Measurements from ENCODE around the gene NHEJ1.

The NHEJ1 gene

DNA sequence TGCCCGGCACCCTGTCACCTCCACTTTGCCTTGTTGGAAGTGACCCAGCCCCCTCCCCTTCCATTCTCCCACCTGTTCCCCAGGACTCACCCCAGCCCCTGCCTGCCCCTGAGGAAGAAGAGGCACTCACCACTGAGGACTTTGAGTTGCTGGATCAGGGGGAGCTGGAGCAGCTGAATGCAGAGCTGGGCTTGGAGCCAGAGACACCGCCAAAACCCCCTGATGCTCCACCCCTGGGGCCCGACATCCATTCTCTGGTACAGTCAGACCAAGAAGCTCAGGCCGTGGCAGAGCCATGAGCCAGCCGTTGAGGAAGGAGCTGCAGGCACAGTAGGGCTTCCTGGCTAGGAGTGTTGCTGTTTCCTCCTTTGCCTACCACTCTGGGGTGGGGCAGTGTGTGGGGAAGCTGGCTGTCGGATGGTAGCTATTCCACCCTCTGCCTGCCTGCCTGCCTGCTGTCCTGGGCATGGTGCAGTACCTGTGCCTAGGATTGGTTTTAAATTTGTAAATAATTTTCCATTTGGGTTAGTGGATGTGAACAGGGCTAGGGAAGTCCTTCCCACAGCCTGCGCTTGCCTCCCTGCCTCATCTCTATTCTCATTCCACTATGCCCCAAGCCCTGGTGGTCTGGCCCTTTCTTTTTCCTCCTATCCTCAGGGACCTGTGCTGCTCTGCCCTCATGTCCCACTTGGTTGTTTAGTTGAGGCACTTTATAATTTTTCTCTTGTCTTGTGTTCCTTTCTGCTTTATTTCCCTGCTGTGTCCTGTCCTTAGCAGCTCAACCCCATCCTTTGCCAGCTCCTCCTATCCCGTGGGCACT, 21.9 kb upstream of the NHEJ1 start:
- DNase-seq (ENCODE audit: low spot score): no peak

DNA sequence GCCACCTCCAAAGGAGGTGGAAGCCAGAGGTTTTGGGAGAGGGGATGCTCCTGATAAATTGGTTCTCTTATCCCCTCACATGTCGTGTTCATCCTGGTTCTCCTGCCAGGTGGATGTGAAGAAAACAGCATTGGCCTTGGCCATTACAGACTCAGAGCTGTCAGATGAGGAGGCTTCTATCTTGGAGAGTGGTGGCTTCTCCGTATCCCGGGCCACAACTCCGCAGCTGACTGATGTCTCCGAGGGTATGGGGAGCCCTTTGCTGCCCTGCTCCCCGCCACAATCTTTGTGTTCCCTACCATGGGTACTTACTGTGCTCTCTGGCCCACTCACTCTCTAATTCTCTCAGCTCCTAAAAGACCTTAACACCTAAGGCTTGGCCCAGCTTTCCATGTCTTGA, 20.9 kb upstream of the NHEJ1 start:
- DNase-seq (ENCODE audit: low spot score): no peak

DNA sequence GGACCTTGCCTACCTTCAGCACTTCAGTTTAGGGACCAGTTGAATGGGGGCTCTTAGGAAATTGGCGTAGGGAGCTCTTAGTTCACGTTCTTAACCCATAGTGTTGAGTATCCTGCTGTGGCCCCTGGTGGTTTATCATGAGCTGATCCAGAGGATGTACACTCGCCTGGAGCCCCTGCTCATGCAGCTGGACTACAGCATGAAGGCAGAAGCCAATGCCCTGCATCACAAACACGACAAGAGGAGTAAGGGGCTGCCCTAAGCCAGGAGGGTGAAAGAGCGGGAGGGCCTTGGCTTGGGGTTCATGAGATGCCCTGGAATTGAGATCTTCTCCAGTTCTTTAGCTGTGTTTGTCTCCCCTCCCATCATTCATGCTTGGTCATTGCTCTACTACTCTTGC, 20.3 kb upstream of the NHEJ1 start:
- no peak for DNase-seq (ENCODE audit: low spot score)

DNA sequence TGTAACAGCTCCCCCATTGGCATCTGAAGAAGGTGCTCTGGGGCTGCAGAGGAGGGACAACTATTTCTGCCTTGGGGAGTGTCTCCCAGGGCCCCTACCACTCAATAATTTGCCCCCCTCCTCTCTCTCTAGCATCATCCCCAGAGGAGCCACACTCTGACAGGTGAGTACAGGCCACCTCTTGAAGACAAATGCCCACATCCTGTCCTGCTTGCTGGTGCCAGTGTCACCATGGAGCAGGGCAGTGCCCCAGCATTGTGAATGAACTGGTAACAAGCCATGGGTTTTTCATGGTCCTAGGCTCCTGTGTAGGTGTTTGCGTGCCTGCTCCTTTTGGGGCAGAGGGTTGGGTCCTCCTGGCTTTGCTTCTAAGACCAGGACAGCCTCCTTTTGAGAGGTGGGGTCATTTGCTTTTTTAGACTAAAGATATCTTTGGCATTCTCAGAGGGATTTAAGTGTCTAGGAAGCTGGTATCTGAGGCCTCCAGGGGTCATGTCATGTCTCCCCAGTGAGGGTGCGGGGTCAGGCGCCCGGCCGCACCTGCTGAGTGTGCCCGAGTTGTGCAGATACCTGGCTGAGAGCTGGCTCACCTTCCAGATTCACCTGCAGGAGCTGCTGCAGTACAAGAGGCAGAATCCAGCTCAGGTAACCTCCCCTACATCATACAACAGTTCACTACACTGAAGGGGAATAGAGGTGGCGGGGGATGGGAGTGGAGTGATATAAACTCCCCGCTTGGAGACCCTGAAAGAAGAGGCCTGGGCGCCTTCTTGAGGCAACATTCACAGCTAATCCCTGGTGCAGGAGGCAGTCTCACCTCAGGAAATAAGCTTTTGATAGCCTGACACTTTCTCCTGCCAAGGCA, 19.2 kb upstream of the NHEJ1 start:
- no peak for DNase-seq (ENCODE audit: low spot score)

DNA sequence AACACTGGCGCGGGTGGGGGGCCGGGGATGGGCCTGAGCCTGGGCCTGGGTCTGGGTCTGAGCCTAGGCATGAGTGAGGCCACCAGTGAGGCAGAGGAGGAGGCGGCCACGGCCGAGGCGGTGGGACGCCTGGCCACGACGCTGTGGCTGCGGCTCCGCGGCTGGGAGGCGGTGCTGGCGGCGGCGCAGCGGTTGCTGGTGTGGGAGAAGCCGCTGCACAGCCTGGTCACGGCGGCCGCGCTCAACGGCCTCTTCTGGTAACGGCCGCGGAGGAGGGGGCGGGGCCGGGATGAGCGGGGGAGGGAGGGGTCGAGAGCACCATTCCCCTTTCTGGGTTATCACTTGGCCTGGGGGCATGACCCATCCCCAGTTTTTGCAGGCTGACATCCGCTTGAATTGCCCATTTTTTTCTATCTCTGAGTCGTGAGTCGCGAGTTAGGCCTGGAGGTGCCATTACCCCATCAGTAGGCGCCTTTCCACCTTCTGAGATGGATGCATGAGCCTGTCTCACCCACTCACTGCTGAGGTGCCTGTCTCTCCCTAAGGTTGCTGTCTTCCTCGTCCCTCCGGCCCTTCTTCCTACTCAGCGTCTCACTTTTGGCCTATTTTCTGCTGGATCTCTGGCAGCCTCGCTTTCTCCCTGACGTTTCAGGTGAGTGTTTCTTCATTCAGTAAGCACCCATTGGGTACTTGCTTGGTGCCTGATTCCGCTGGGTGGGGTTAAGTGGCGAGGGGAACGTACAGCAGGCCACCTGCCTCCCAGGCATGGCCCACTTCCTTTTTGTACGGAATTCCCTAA, 18.0 kb upstream of the NHEJ1 start:
- DNase-seq (ENCODE audit: low spot score): peak; percentile 40

DNA sequence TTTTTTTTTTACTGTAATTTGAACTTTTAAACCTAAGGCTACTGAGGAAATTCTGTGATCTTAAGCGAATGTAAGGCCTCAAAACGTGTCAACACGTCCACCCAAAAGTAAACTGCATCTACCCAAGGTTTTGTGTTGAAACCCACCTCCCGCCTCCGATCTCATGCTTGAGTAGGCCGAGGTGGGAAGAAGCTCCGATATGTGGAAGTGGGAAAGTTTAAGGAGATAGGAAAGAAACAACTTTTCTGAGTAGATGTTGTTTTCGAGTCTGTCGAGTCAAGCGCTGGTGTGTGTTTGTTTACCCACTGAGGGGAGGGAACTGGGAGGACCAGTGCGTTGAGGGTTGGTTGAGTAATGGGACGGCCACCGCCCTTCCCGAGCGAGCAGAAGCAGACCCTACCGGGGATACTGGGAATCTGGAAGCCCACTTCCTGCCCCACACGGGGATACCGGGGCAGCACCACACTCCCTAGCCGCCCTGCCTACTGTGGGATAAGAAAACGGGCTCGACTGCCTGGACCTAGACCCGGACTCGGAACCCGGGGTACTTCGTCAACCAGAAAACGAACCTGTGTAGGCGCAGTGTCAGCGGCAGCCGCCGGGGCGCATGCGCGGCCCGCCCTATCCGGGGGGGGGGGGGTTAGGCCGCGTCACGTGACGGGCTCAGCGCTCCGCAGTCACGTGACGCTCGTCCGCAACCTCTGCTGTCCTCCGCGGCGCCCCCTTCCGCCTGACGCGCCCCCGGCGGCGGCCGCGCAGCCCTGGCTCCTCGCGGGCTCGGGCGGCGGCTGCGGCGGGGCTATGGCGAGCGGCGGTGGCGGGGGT, 17.1 kb upstream of the NHEJ1 start, which contains the start of gene RETREG2:
TSS of gene RETREG2 (plus strand) at position 724 of the 825 bp plus-strand sequence. CDS start at position 802, 78 bp downstream.
- DNase-seq (ENCODE audit: low spot score): peak; percentile 97

DNA sequence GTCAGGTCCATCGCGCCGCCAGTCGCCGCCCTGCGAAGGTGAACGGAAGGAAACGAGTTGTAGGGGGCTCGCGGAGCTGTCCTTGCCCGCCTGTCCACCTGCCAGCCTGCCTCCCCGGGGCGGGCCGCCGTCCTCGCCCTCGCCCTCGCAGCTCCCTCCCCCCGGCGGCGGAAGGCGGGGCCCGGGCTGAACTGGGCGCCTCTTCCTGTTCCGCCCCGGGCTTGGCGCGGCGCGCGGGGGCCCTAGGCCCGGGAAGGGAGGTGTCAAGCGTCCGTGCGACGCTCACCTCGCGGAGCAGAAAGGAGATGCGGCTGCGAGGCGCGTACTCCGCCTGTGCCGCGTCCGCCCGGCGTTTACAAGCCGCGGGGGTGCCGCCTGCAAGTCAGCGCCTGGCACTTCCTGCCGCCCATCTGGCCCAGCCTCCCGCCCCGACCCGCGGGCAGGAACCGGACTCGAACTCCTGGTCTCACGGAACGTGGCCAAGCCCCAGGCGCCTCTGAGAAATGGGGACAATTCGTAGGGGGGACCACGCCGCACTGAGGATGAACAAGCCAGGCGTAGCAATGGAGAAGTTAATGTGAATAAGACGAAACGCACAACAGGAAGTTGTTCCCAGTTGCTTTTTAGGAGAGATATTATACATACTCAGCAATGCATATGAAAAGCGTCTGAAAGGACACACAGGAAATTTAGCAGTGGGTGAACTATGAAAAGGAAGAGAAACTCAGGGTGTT, 16.4 kb upstream of the NHEJ1 start, which contains the start of gene CNPPD1:
TSS of gene CNPPD1 (minus strand) at position 108 of the 734 bp plus-strand sequence. CDS start at position 11, 97 bp downstream.
- DNase-seq (ENCODE audit: low spot score): peak; percentile 86

DNA sequence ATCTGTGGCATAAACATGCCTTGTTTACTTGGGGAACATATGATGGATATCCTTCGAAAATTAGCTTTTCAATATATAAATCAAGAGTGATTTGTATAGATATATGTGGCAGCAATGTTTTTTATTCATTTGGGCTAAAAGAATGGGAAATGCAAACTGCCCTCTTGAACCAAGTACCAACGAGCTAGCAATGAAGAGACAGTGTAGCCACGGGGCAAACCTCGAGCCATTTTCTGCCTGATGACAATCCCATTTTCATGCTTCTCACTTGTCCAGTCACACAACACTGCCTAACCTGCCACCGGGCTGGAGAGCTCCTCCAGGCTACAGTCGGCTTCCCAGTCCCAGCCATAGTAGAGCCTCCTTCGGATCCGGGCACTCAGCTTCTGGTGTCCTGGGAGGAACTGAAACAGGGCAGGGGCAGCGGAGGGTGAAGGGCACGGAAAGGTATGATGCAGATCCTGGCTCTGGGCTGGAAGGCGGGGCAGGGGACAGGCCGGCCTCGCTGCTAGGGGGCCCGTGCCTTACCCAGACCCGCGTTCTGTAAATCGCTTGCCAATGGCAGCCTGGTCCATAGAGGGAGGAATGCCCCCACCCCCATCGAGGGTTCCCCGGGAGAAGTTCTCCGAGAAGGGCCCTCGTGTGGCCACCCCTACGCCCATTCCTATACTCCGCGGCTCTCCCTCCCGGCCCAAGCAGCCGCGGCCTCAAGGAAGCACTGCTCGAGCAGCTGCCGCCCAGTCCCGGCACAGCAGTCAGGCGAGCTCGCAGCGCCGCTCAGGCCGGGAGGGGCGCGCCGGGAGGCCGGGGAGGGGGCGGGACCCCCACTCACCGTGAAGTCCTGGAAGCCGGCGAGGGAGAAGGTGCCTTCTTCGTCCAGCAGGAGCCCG, 15.6 kb upstream of the NHEJ1 start:
- DNase-seq (ENCODE audit: low spot score): peak; percentile 69

DNA sequence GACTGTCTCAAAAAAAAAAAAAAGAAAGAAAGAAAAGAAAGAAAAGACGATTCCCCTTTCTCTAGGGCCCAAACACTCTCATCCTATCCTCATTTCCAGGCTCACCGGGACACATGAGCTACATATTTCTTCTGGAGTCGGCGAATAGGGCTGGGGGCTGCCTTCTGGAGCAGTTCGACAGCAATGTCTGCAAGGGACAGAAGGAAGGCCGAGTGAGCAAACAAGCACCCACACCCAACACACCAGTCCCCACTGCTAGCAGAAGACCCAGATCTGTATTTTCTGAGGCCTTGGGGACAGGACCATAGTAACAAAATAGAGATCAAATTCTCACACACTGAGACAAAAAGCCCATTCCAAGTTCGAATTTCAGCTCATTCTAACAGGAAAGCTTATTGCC, 14.9 kb upstream of the NHEJ1 start:
- DNase-seq (ENCODE audit: low spot score): no peak

DNA sequence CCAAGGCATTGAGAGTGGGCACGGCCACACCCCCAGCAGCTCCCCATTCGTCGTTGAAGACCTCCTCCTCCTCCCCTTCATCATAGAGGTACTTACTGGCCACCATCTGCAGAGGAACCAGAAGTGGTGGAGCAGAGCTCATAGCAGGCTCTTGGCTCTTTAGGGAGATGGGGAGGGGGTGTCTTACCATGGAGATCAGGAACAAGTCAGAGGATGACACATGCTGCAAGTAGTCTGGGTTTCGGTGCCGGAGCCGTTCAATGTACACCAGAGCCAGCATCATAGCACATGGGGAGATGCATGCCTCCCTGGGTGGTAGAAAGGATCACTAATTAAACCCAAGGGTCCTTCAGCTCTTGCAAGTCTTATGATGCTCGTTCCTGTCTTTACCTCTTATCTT, 14.2 kb upstream of the NHEJ1 start:
- DNase-seq (ENCODE audit: low spot score): no peak

DNA sequence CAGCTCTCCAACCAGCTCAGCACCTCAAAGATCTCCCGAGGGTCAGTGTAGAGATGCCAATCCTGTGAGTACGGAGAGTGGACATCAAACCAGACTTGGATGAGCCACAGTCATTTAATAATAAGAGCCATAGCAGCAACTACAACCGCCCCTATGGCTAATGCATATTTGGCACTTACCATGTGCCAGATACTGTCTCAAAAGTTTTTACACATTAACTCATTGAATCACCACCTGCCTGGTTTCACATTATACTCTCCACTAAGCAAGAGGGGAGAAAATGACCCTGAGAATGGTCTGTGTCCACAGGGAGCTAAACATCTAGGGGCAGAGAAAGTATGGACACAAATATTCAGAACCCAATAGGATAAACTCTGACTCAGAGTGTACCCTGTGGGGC, 13.5 kb upstream of the NHEJ1 start:
- DNase-seq (ENCODE audit: low spot score): no peak

DNA sequence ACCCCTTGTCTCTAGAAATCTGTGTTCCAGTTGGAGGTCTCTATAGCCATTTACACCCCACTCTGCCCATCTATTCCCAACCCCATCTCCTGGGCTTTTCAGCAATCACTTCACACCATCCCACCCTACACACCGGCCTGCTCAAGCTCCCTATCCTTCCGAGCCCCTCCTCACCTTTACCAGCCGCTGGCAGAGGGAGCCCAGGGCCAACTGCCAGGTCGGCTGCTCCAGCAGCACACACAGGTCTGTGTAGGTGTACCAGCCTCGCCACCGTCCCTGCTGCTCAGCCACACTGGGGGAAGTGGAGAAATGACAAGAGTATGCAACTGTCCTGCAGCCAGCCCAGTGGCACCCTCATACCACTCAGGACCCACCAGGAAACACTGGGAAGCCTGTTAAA, 12.6 kb upstream of the NHEJ1 start:
- no peak for DNase-seq (ENCODE audit: low spot score)

DNA sequence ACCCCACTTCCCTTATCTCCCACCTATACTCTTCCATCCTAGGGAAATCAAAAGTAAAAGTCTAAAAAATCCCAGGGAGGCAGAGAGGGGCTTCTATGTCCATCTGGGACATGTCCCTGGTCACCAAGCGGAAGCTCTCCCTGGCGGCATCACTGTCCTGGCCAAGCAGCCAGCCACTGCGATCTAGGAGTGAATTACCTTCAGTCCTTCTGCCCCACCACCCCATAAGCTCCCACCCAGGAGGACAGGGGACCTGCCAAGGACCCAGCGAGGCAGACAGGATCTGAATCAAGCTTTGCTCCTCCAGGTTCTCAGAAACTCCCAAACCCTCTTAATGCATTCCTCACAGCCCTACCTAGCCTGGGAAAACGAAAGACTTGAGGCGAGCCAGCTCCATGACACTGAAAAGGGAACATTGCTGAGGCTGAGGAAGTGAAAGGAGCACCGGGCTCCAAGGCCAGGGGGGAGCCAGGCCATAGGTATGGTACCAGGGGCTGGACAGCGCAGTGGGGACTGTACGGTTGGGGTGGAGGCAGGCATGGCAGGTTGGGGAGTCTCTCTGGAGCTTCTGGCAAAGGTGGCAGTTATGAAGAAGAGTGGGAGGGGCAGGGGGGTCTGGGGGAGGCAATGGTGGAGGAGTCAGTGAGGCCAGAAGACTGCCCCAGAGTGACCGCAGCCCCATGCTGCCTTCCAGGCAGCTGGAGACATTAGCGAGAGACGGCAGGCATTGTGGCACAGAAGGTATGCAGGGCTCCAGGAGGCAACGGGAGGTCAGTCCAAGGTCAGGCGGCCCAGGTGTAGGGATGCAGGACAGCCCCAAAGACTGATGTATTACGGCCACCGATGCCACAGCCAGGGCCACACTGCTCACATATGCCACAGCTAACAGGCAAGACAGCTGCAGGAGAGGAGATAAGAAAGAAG, 11.9 kb upstream of the NHEJ1 start:
- no peak for DNase-seq (ENCODE audit: low spot score)

DNA sequence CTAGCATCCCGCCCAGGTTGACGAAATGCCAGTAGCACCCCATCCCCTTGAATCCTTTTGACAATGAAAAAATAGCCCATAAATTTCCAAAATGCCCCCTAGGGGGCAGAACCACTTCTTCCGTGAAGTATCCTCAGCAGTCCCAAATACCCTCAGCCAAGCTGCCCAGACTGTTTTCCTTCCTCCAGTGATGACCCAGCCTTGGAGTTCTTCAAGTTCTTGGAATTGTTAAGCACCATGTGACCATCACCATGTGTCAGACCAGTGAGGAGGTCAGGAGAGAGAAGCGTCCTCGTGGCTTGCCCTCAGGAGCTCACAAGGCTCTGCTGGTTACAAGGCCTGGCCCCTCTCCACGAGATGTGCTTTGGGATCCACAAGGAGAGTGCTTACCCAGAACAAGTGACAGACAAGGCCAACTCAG, 10.6 kb upstream of the NHEJ1 start:
- peak; percentile 28 for DNase-seq (ENCODE audit: low spot score)

DNA sequence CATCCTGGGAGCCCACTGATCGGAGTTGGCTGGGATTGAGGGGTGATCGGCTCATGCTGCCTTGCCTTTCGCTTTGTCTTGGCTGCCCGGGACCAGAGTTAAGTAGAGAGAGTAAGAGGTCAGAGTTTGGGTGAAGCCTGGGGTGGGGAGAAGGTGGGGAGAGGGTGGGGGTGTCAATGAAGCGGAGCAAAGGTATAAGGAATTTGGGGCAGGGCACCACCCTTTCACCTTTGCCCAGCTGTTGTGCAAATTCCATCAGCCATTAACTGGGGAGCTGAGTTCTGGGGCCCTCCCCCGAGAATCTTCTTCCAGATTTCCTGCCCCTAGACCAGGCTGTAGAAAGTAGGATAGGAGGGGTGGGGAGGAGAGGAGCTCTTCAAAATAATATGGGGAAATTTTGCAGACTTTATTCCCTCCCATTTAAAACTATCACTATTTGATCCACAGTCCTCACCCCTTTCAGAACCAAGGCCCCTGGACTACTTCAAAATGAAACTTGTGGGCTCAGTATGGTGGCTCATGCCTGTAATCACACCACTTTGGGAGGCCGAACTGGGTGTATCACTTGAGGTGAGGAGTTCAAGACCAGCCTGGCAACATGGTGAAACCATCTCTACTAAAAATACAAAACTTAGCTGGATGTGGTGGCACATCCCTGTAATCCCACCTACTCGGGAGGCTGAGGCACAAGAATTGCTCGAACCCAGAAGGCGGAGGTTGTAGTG, 9.5 kb upstream of the NHEJ1 start, which contains the start of gene SLC23A3:
TSS of gene SLC23A3 (minus strand) at position 100 of the 725 bp plus-strand sequence. CDS start at position 55, 45 bp downstream.
- DNase-seq (ENCODE audit: low spot score): no peak

DNA sequence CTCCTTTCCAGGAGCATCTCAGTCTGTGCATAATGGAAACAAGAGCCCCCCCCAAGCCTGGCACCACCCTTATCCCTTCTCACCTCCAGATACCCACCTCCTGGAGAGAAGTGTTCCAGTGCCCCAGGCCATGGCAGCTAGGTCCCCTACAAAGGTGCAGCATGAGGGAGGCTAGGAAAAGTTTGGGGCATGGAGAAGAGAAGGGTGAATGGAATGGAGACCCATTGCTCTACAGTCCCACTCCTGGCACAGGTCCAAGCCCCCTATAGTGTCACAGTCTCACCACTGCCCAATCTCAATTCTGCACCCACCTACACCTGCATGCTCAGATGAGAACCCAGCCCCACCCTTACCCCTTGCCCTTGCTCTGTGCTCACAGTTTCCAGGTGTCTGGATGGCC, 8.3 kb upstream of the NHEJ1 start:
- DNase-seq (ENCODE audit: low spot score): no peak

DNA sequence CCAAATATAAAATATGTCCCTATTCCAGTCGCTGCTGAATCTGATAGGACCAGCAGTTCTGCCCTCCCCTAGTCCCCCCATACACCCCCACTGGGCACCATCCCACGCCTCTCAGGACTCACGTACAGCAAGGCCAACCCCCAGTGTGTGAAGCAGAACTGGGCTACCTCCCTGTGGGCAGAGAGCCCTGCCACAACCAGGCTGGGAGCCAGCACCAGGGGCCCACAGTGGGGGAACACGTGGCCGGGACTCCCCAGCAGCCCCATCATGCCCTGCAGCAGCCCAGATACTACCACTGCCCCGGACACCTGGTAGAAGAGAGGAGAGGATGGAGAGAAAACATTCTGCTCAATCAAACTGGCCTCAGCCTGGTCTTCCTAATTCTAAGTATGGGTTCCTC, 7.9 kb upstream of the NHEJ1 start:
- DNase-seq (ENCODE audit: low spot score): no peak

DNA sequence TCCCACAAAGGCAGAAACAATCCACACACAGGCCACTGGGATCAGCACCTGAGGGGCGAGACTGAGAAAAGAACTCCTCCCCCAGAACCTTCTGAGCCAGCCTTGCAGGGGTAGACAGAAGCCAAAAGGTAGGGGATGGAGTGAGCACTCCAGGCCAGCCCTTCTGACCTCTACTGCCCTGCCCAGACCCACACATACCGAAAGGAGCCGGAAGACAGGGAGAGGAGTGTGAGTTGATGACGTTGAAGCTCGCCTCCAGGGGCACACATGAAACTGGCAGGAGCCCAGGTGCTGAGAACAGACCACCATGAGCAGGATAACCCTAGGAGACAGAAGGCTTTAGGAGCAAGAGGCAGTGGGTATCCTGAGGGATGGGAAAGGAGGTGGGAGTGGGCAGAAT, 7.4 kb upstream of the NHEJ1 start:
- DNase-seq (ENCODE audit: low spot score): no peak
